ENCODE data around the gene ABCD1. TPM values are rescaled to one million over a fixed set of nuclear protein-coding genes. Genes with fewer than 3 reads are reported as not detected.

The ABCD1 gene
- polyA plus RNA-seq, 1 donor from 2014 or later, result 3.6 TPM

DNA sequence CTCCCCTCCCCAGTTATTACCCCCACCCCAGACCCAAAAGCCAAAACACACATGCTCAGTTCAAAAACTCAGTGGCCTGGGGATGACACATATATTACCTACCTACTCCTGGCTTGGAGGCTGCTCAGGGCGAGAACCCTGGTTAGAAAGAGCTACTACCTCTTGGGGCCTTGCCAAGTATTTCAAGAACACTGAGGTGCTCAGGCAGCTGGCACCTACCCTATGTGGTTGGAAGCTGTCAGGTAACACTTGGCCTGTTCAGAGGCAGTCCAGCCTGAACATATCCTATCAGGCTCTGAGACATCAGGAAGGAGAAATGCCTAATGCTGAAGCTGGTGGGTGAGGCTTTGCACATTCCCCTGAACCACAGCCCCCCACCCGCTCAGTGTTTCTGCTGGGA is 5.4 kb upstream of the ABCD1 start:
- Histone ChIP-seq H3K9me2 (ENCODE audit: insufficient read depth, low read length) (no peaks in the 10 kb centered on the region), H3K4me3 (ENCODE audit: low read length) (no peak overlapping the region), H3K27ac (ENCODE audit: low read length) (no peak overlapping the region), H3K9me3 (ENCODE audit: low read length) (no peaks in the 10 kb centered on the region), H2AFZ (ENCODE audit: low read depth, low read length) (no peak overlapping the region), H4K20me1 (ENCODE audit: insufficient read depth) (no peaks in the 10 kb centered on the region), H3K4me2 (ENCODE audit: low read length) (no peak overlapping the region), H3K27me3 (ENCODE audit: insufficient read depth, low read depth, low read length) (no peaks in the 10 kb centered on the region), H3F3A (ENCODE audit: insufficient read depth, low read length, poor library complexity, severe bottlenecking) (no peaks in the 10 kb centered on the region), H3K79me2 (replicated peaks; ENCODE audit: insufficient read depth, low read length) (peaks cover 16% of the 10 kb centered on the region), H3K36me3 (ENCODE audit: insufficient read depth, low read length) (no peaks in the 10 kb centered on the region), H3K9ac (ENCODE audit: low read length) (no peak overlapping the region)
- no peak for TF ChIP-seq POLR2AphosphoS5 (IDR thresholded peaks at IDR 0.05)
- TF ChIP-seq, protein P1, sequence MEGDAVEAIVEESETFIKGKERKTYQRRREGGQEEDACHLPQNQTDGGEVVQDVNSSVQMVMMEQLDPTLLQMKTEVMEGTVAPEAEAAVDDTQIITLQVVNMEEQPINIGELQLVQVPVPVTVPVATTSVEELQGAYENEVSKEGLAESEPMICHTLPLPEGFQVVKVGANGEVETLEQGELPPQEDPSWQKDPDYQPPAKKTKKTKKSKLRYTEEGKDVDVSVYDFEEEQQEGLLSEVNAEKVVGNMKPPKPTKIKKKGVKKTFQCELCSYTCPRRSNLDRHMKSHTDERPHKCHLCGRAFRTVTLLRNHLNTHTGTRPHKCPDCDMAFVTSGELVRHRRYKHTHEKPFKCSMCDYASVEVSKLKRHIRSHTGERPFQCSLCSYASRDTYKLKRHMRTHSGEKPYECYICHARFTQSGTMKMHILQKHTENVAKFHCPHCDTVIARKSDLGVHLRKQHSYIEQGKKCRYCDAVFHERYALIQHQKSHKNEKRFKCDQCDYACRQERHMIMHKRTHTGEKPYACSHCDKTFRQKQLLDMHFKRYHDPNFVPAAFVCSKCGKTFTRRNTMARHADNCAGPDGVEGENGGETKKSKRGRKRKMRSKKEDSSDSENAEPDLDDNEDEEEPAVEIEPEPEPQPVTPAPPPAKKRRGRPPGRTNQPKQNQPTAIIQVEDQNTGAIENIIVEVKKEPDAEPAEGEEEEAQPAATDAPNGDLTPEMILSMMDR (IDR thresholded peaks at IDR 0.05; ENCODE audit: poor library complexity, severe bottlenecking), result no peak
- no peak for TF ChIP-seq TAF1 (IDR thresholded peaks at IDR 0.05; ENCODE audit: low read depth)
- TF ChIP-seq EZH2 (IDR thresholded peaks at IDR 0.05; ENCODE audit: borderline replicate concordance, insufficient read depth, low read length, poor library complexity, severe bottlenecking), result no peak
- TF ChIP-seq, protein P2, sequence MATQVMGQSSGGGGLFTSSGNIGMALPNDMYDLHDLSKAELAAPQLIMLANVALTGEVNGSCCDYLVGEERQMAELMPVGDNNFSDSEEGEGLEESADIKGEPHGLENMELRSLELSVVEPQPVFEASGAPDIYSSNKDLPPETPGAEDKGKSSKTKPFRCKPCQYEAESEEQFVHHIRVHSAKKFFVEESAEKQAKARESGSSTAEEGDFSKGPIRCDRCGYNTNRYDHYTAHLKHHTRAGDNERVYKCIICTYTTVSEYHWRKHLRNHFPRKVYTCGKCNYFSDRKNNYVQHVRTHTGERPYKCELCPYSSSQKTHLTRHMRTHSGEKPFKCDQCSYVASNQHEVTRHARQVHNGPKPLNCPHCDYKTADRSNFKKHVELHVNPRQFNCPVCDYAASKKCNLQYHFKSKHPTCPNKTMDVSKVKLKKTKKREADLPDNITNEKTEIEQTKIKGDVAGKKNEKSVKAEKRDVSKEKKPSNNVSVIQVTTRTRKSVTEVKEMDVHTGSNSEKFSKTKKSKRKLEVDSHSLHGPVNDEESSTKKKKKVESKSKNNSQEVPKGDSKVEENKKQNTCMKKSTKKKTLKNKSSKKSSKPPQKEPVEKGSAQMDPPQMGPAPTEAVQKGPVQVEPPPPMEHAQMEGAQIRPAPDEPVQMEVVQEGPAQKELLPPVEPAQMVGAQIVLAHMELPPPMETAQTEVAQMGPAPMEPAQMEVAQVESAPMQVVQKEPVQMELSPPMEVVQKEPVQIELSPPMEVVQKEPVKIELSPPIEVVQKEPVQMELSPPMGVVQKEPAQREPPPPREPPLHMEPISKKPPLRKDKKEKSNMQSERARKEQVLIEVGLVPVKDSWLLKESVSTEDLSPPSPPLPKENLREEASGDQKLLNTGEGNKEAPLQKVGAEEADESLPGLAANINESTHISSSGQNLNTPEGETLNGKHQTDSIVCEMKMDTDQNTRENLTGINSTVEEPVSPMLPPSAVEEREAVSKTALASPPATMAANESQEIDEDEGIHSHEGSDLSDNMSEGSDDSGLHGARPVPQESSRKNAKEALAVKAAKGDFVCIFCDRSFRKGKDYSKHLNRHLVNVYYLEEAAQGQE (IDR thresholded peaks at IDR 0.05; ENCODE audit: borderline replicate concordance), result no peak
- no peak for TF ChIP-seq MXI1 (conservative IDR thresholded peaks at IDR 0.05; ENCODE audit: poor library complexity, severe bottlenecking)
- TF ChIP-seq SMC3 (conservative IDR thresholded peaks at IDR 0.05; ENCODE audit: poor library complexity), result no peak
- TF ChIP-seq EP300 (conservative IDR thresholded peaks at IDR 0.05; ENCODE audit: poor library complexity, severe bottlenecking), result no peak
- TF ChIP-seq RAD21 (conservative IDR thresholded peaks at IDR 0.05), result no peak

DNA sequence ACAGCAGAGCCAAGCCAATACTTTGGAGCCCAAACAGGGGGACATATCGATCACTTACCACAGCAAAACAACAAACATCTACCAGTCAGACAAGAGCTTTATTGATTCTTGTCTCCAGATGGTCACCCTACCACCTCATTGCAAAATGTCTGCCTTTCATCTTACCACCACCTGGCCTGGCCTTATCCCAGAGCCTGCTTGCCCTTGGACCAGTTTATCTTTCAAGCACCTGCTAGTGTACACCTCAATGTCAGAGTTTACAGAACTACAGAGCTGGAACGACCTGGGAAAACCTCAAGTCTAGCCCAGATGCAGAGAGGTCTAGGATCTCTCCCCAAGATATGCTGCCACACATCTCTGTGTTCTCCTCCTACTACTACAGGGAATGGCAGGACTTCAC is 5.0 kb upstream of the ABCD1 start:
- TF ChIP-seq MXI1 (conservative IDR thresholded peaks at IDR 0.05; ENCODE audit: poor library complexity, severe bottlenecking), result no peak
- TF ChIP-seq EP300 (conservative IDR thresholded peaks at IDR 0.05; ENCODE audit: poor library complexity, severe bottlenecking), result no peak
- no peak for TF ChIP-seq EZH2 (IDR thresholded peaks at IDR 0.05; ENCODE audit: borderline replicate concordance, insufficient read depth, low read length, poor library complexity, severe bottlenecking)
- H3F3A ChIP-seq (ENCODE audit: insufficient read depth, low read length, poor library complexity, severe bottlenecking), result no peaks in the 10 kb centered on the region
- no peak overlapping the region for H3K4me2 ChIP-seq (ENCODE audit: low read length)
- H3K4me3 ChIP-seq (ENCODE audit: low read length), result no peak overlapping the region
- H3K27ac ChIP-seq (ENCODE audit: low read length), result no peak overlapping the region
- H3K9me3 ChIP-seq (ENCODE audit: low read length), result no peaks in the 10 kb centered on the region
- H3K27me3 ChIP-seq (ENCODE audit: insufficient read depth, low read depth, low read length), result no peaks in the 10 kb centered on the region
- no peak overlapping the region for H2AFZ ChIP-seq (ENCODE audit: low read depth, low read length)
- H3K36me3 ChIP-seq (ENCODE audit: insufficient read depth, low read length), result no peaks in the 10 kb centered on the region
- no peaks in the 10 kb centered on the region for H3K9me2 ChIP-seq (ENCODE audit: insufficient read depth, low read length)
- H3K9ac ChIP-seq (ENCODE audit: low read length), result no peak overlapping the region
- H4K20me1 ChIP-seq (ENCODE audit: insufficient read depth), result no peaks in the 10 kb centered on the region
- peaks cover 16% of the 10 kb centered on the region for H3K79me2 ChIP-seq (replicated peaks; ENCODE audit: insufficient read depth, low read length)

Measured in neural cell (in vitro differentiated cells).